HUES6 (cell line): ENCODE results near the gene PALLD.

Experiments used
- H3K27ac ChIP-seq: 2 replicates; pipeline ENCODE4 v1.7.0; 2013; ENCODE audit warnings: low read depth, mild to moderate bottlenecking, low read length, inconsistent platforms
- H3K27me3 ChIP-seq: 2 replicates; pipeline ENCODE4 v1.6.1; 2013; ENCODE audit warnings: low read length; ENCODE audit not compliant: control insufficient read depth, insufficient read depth
- H3K36me3 ChIP-seq: 2 replicates; pipeline ENCODE4 v1.6.1; 2013; ENCODE audit warnings: low read length; ENCODE audit not compliant: control insufficient read depth, insufficient read depth
- H3K4me1 ChIP-seq: 2 replicates; pipeline ENCODE4 v1.6.1; 2013; ENCODE audit warnings: low read length; ENCODE audit not compliant: control insufficient read depth, insufficient read depth
- H3K4me3 ChIP-seq: 2 replicates; pipeline ENCODE4 v1.5.1; 2013; ENCODE audit warnings: low read depth, low read length
- H3K9ac ChIP-seq: one replicate; pipeline ENCODE4 v1.6.1; 2013; ENCODE audit warnings: mild to moderate bottlenecking, low read length
- H3K9me3 ChIP-seq: 2 replicates; pipeline ENCODE4 v1.6.1; 2013; ENCODE audit warnings: low read depth, low read length; ENCODE audit not compliant: control insufficient read depth, insufficient read depth

PALLD gene

GRCh38 chr4:168907119-168907698, 410.4 kb downstream of the PALLD start:
- Histone ChIP-seq H3K4me1 (peaks cover 11% of the 10 kb centered on the region; the same call in 1 of the 2 replicates), H3K27me3 (no peaks in the 10 kb centered on the region), H3K4me3 (no peak overlapping the region), H3K9me3 (no peaks in the 10 kb centered on the region), H3K27ac (peak overlapping the region; percentile 5; the same call in 1 of the 2 replicates), H3K36me3 (peaks cover 40% of the 10 kb centered on the region), H3K9ac (no peak overlapping the region)

GRCh38 chr4:168908093-168908492, 411.2 kb downstream of the PALLD start:
- Histone ChIP-seq H3K27ac (peak overlapping the region; percentile 22; the same call in 1 of the 2 replicates), H3K9ac (no peak overlapping the region), H3K9me3 (no peaks in the 10 kb centered on the region), H3K4me1 (peaks cover 11% of the 10 kb centered on the region; the same call in 1 of the 2 replicates), H3K4me3 (no peak overlapping the region), H3K27me3 (no peaks in the 10 kb centered on the region), H3K36me3 (peaks cover 35% of the 10 kb centered on the region)

- H3K27me3 ChIP-seq = no peaks in the 10 kb centered on the region
- peaks cover 33% of the 10 kb centered on the region for H3K36me3 ChIP-seq
- no peaks in the 10 kb centered on the region for H3K9me3 ChIP-seq
- H3K4me3 ChIP-seq = no peak overlapping the region
- peaks cover 11% of the 10 kb centered on the region; the same call in 1 of the 2 replicates for H3K4me1 ChIP-seq
- peak overlapping the region; percentile 22; the same call in 1 of the 2 replicates for H3K27ac ChIP-seq
- H3K9ac ChIP-seq = no peak overlapping the region
Observed at GRCh38 chr4:168908851-168909273, 412.0 kb downstream of the PALLD start.

- H3K4me3 ChIP-seq = no peak overlapping the region
- no peak overlapping the region for H3K9ac ChIP-seq
- H3K4me1 ChIP-seq = no peaks in the 10 kb centered on the region
- peaks cover 38% of the 10 kb centered on the region for H3K36me3 ChIP-seq
- H3K9me3 ChIP-seq = no peaks in the 10 kb centered on the region
- H3K27ac ChIP-seq = no peak overlapping the region
- no peaks in the 10 kb centered on the region for H3K27me3 ChIP-seq
Observed at GRCh38 chr4:168914095-168914494, 417.2 kb downstream of the PALLD start.

GRCh38 chr4:168917138-168917779, 420.4 kb downstream of the PALLD start:
- H3K9ac ChIP-seq = no peak overlapping the region
- H3K4me1 ChIP-seq = peaks cover 23% of the 10 kb centered on the region
- no peaks in the 10 kb centered on the region for H3K9me3 ChIP-seq
- H3K27me3 ChIP-seq = no peaks in the 10 kb centered on the region
- no peak overlapping the region for H3K4me3 ChIP-seq
- no peak overlapping the region for H3K27ac ChIP-seq
- H3K36me3 ChIP-seq = peaks cover 27% of the 10 kb centered on the region

- H3K27ac ChIP-seq = 0 out of 2 replicates have a peak overlapping the region, but pooled peaks have one; percentile 5
- H3K9me3 ChIP-seq = no peaks in the 10 kb centered on the region
- peaks cover 29% of the 10 kb centered on the region for H3K4me1 ChIP-seq
- H3K36me3 ChIP-seq = peaks cover 26% of the 10 kb centered on the region
- no peaks in the 10 kb centered on the region for H3K27me3 ChIP-seq
- no peak overlapping the region for H3K9ac ChIP-seq
- no peak overlapping the region for H3K4me3 ChIP-seq
Observed at GRCh38 chr4:168919706-168920324, 423.0 kb downstream of the PALLD start.

- no peaks in the 10 kb centered on the region for H3K9me3 ChIP-seq
- H3K4me1 ChIP-seq = peaks cover 29% of the 10 kb centered on the region
- H3K27ac ChIP-seq = peak overlapping the region; percentile 5; the same call in 1 of the 2 replicates
- no peak overlapping the region for H3K9ac ChIP-seq
- peaks cover 30% of the 10 kb centered on the region for H3K36me3 ChIP-seq
- H3K4me3 ChIP-seq = no peak overlapping the region
- no peaks in the 10 kb centered on the region for H3K27me3 ChIP-seq
Observed at GRCh38 chr4:168920441-168921065, 423.7 kb downstream of the PALLD start.

- Histone ChIP-seq H3K36me3 (peaks cover 50% of the 10 kb centered on the region), H3K4me1 (peaks cover 29% of the 10 kb centered on the region), H3K27me3 (no peaks in the 10 kb centered on the region), H3K4me3 (no peak overlapping the region), H3K9me3 (no peaks in the 10 kb centered on the region), H3K27ac (no peak overlapping the region), H3K9ac (no peak overlapping the region)
Observed at GRCh38 chr4:168923526-168924194, 426.8 kb downstream of the PALLD start.

GRCh38 chr4:168924667-168925066, 427.8 kb downstream of the PALLD start:
- no peak overlapping the region for H3K9ac ChIP-seq
- peaks cover 26% of the 10 kb centered on the region for H3K4me1 ChIP-seq
- H3K4me3 ChIP-seq = no peak overlapping the region
- no peaks in the 10 kb centered on the region for H3K27me3 ChIP-seq
- no peaks in the 10 kb centered on the region for H3K9me3 ChIP-seq
- no peak overlapping the region for H3K27ac ChIP-seq
- H3K36me3 ChIP-seq = peaks cover 54% of the 10 kb centered on the region

GRCh38 chr4:168925789-168926490, 429.1 kb downstream of the PALLD start:
- H3K9me3 ChIP-seq = no peaks in the 10 kb centered on the region
- peaks cover 51% of the 10 kb centered on the region for H3K36me3 ChIP-seq
- H3K4me3 ChIP-seq = no peak overlapping the region
- H3K27me3 ChIP-seq = no peaks in the 10 kb centered on the region
- no peak overlapping the region for H3K9ac ChIP-seq
- H3K4me1 ChIP-seq = peaks cover 13% of the 10 kb centered on the region
- no peak overlapping the region for H3K27ac ChIP-seq
